Duodenal mucosa (tissue), 2 donors: ENCODE results near the gene PMM2.
A peak's percentile ranks its signal among the peaks of the same experiment; 100 is the strongest.
"Not testable (repeated sequence)": the region's sequence is repeated elsewhere in the genome, so short reads cannot be mapped to it uniquely, and the experiment has no call there.

Source experiments
- H3K27ac ChIP-seq: one replicate; pipeline ENCODE4 v1.7.0; 2013; ENCODE audit warnings: low read depth, low read length
- H3K27me3 ChIP-seq, 2 donors: one replicate each; pipeline ENCODE4 v1.7.0; 2013; ENCODE audit warnings: low read length in 2 of 2, control low read depth in 1 of 2; ENCODE audit not compliant: insufficient read depth in 2 of 2, control insufficient read depth in 1 of 2
- H3K36me3 ChIP-seq, 2 donors: one replicate each; pipeline ENCODE4 v1.7.0; 2013; ENCODE audit warnings: low read length in 2 of 2, control low read depth in 1 of 2; ENCODE audit not compliant: insufficient read depth in 2 of 2, control insufficient read depth in 1 of 2
- H3K4me1 ChIP-seq, 2 donors: one replicate each; pipeline ENCODE4 v1.7.0; 2013; ENCODE audit warnings: low read length in 2 of 2, control low read depth in 1 of 2; ENCODE audit not compliant: insufficient read depth in 2 of 2, control insufficient read depth in 1 of 2
- H3K4me3 ChIP-seq, 2 donors: one replicate each; pipeline ENCODE4 v1.7.0; 2013; ENCODE audit warnings: low read length in 2 of 2, low read depth in 1 of 2
- H3K9ac ChIP-seq, 2 donors: one replicate each; pipeline ENCODE4 v1.7.0; 2013; ENCODE audit warnings: low read length in 2 of 2, low read depth in 1 of 2
- H3K9me3 ChIP-seq, 2 donors: one replicate each; pipeline ENCODE4 v1.7.0; 2013; ENCODE audit warnings: low read length in 2 of 2, control low read depth in 1 of 2; ENCODE audit not compliant: control insufficient read depth in 1 of 2

The PMM2 gene

DNA sequence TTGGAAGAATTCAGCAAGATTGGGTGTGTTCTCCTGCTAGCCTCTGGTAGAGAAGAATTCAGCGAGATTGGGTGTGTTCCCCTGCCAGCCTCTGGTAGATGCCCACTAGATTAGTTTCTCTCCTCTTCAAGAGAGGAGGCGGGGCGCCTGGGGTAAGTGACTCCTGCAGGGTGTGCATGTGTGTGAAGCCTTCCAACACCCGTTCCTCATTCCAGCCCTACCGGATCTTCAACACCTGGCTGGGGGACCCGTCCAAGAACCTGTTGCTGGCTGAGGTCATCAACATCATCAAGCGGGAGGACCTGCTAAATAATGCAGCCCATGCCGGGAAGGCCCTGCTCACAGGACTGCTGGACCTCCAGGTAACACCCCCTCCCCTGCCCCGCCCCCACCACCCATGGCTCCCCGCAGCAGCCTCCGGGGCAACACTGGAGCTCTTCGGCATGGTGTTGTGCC lies 21.5 kb upstream of the PMM2 start:
- peaks cover 32 to 55% of the 10 kb centered on the region in 2 donors for H3K36me3 ChIP-seq
- H3K9ac ChIP-seq: no peak overlapping the region
- peaks cover 5 to 12% of the 10 kb centered on the region in 2 donors for H3K4me1 ChIP-seq
- H3K27me3 ChIP-seq: no peaks in the 10 kb centered on the region
- H3K27ac ChIP-seq: no peak overlapping the region
- H3K9me3 ChIP-seq: no peaks in the 10 kb centered on the region
- H3K4me3 ChIP-seq: no peak overlapping the region

GRCh38 chr16:8777217-8777616 lies 20.4 kb upstream of the PMM2 start:
- H3K27ac ChIP-seq: no peak overlapping the region
- H3K9ac ChIP-seq: no peak overlapping the region
- H3K27me3 ChIP-seq: no peaks in the 10 kb centered on the region
- no peak overlapping the region for H3K4me3 ChIP-seq
- peaks cover 5 to 12% of the 10 kb centered on the region in 2 donors for H3K4me1 ChIP-seq
- no peaks in the 10 kb centered on the region for H3K9me3 ChIP-seq
- H3K36me3 ChIP-seq: peaks cover 35 to 51% of the 10 kb centered on the region in 2 donors

- H3K36me3 ChIP-seq: peaks cover 25 to 37% of the 10 kb centered on the region in 2 donors
- no peaks in the 10 kb centered on the region for H3K4me1 ChIP-seq
- H3K4me3 ChIP-seq: no peak overlapping the region
- H3K27me3 ChIP-seq: no peaks in the 10 kb centered on the region
- no peak overlapping the region for H3K27ac ChIP-seq
- H3K9me3 ChIP-seq: no peaks in the 10 kb centered on the region
- no peak overlapping the region for H3K9ac ChIP-seq
These were observed 15.8 kb upstream of the PMM2 start for GRCh38 chr16:8781797-8782196.

- Histone ChIP-seq H3K4me3 (no peak overlapping the region), H3K9me3 (no peaks in the 10 kb centered on the region), H3K27me3 (no peaks in the 10 kb centered on the region), H3K27ac (no peak overlapping the region), H3K9ac (no peak overlapping the region), H3K4me1 (no peaks in the 10 kb centered on the region), H3K36me3 (peaks cover 19 to 30% of the 10 kb centered on the region in 2 donors)
These were observed 15.0 kb upstream of the PMM2 start for GRCh38 chr16:8782673-8783072.

GRCh38 chr16:8785408-8785807 lies 12.2 kb upstream of the PMM2 start:
- Histone ChIP-seq H3K9me3 (no peaks in the 10 kb centered on the region), H3K36me3 (peaks cover 10 to 18% of the 10 kb centered on the region in 2 donors), H3K4me1 (peaks cover 11 to 17% of the 10 kb centered on the region in 2 donors), H3K27me3 (no peaks in the 10 kb centered on the region), H3K4me3 (no peak overlapping the region), H3K27ac (no peak overlapping the region), H3K9ac (no peak overlapping the region)

DNA sequence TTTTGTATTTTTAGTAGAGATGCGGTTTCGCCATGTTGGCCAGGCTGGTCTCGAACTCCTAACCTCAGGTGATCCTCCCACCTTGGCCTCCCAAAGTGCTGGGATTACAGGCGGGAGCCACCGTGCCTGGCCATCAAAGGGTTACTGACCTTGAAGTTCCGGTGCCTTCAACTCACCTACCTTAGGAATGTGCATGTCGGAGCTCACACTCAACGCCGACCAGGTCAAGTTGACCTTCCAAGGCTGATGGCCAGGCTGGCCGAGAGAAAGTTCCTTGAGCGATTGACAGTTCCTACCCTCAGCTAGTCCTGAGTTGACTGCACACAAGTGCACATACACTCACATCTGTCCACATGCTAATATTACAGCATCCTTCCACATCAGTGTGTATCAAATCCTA lies 11.3 kb upstream of the PMM2 start:
- not testable (repeated sequence) for H3K27ac ChIP-seq, H3K9me3 ChIP-seq, H3K27me3 ChIP-seq, H3K4me3 ChIP-seq, H3K9ac ChIP-seq
- peaks cover 11 to 17% of the 10 kb centered on the region in 2 donors for H3K4me1 ChIP-seq
- H3K36me3 ChIP-seq: peaks cover 10 to 12% of the 10 kb centered on the region in 2 donors

GRCh38 chr16:8788578-8789172 lies 9.0 kb upstream of the PMM2 start:
- H3K27ac ChIP-seq: no peak overlapping the region
- peaks cover 0 to 3% of the 10 kb centered on the region in 2 donors for H3K36me3 ChIP-seq
- no peaks in the 10 kb centered on the region for H3K9me3 ChIP-seq
- H3K27me3 ChIP-seq: no peaks in the 10 kb centered on the region
- peaks cover 11 to 17% of the 10 kb centered on the region in 2 donors for H3K4me1 ChIP-seq
- peak overlapping the region in 1 of 2 donors; percentile 55 for H3K9ac ChIP-seq
- peak overlapping the region; percentile 33 to 63 for H3K4me3 ChIP-seq

GRCh38 chr16:8795091-8795490 lies 2.5 kb upstream of the PMM2 start:
- Histone ChIP-seq H3K27me3 (no peaks in the 10 kb centered on the region), H3K27ac (no peak overlapping the region), H3K4me3 (no peak overlapping the region), H3K4me1 (peaks cover 26 to 30% of the 10 kb centered on the region in 2 donors), H3K9me3 (no peaks in the 10 kb centered on the region), H3K36me3 (peaks cover 3 to 5% of the 10 kb centered on the region in 2 donors), H3K9ac (peak overlapping the region in 1 of 2 donors; percentile 6)

GRCh38 chr16:8795818-8796217 lies 1.8 kb upstream of the PMM2 start:
- peaks cover 26 to 35% of the 10 kb centered on the region in 2 donors for H3K4me1 ChIP-seq
- H3K9ac ChIP-seq: no peak overlapping the region
- H3K9me3 ChIP-seq: no peaks in the 10 kb centered on the region
- no peaks in the 10 kb centered on the region for H3K27me3 ChIP-seq
- H3K36me3 ChIP-seq: peaks cover 3 to 5% of the 10 kb centered on the region in 2 donors
- no peak overlapping the region for H3K27ac ChIP-seq
- no peak overlapping the region for H3K4me3 ChIP-seq

- Histone ChIP-seq H3K9me3 (no peaks in the 10 kb centered on the region), H3K27ac (no peak overlapping the region), H3K36me3 (peaks cover 3 to 8% of the 10 kb centered on the region in 2 donors), H3K4me1 (peaks cover 26 to 42% of the 10 kb centered on the region in 2 donors), H3K9ac (peak overlapping the region; percentile 56 to 88), H3K4me3 (peak overlapping the region; percentile 88 to 95), H3K27me3 (no peaks in the 10 kb centered on the region)
These were observed 923 bp upstream of the PMM2 start for GRCh38 chr16:8796469-8797363.
